ENCODE data around the gene NCKAP5. TPM values are rescaled to one million over a fixed set of nuclear protein-coding genes. Genes with fewer than 3 reads are reported as not detected.

NCKAP5 gene
- total RNA-seq, 1 donor from 2014 or later = 8.9 TPM

DNA sequence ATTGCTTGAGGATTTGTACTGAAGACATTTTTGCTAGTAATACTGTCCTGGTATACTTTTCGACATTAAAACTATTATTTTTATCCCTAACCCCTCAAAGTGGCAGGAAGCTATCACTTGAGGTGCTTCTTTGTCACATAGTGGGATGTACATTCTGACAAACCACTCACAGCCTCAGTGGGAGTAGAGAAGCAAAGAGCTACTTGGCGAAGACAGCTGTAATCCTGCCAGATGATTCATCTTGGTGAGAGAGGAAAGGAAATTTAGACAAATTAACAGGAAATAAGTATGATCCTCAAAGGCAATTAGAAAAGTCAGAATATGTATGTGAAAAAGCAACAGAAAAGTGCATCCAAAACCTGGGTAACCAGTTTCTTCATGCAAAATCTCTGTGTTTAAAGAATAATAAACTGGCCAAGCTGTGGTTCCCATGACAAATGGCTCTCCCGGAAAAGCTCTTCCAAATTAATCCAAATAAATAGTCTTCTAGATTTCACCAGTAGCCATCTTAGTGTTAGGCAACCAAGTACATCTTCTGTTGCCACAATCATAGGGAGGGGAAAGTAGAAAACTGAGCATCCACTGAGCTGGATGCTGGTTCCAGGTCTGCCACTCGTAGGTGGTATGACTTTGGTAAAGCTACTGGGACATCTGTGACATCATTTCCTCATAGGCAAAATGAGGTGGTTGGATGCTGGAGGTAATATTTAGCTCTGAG, 590.3 kb downstream of the NCKAP5 start:
- no peak for ATAC-seq

DNA sequence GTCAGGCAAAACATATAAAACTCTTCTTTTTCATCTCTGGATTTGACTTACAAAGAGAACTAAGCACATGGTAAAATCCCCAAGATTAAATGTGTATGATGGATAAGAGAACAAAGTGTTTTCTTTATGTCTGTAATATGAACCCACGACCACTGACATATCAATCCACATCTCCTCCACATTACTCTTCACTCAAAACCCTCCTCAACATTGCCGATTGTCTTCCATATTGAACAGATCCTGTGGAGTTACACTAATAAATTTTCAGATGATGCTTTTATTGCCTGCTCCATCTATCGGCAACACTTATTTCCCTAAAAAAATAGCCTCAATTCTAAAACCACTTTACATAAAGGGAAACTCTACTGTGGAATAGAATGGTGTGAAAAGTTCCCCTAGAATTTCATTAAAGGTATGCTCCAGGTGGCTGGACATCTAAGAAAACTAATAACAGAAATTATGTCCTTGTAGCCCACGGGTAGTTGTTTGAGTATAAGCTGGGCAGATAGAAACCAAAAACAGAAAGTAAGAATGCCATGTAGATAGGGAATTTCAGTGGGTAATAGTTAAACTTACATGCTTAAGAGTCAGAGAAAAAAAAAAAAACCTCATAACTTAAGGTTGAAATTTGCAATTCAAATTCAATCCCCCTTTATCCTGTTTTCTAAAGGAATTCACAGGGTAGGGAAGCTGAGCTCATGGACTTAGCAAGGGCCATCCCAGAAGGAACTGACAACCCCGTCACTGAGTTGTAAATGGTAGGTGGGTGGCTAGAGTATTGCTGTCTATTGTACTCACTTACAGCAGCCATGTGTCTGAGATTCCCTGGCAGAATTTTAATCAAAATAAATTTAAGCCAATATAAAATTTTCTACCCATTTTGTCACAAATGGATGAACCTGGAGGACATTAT, 592.8 kb downstream of the NCKAP5 start:
- no peak for ATAC-seq

DNA sequence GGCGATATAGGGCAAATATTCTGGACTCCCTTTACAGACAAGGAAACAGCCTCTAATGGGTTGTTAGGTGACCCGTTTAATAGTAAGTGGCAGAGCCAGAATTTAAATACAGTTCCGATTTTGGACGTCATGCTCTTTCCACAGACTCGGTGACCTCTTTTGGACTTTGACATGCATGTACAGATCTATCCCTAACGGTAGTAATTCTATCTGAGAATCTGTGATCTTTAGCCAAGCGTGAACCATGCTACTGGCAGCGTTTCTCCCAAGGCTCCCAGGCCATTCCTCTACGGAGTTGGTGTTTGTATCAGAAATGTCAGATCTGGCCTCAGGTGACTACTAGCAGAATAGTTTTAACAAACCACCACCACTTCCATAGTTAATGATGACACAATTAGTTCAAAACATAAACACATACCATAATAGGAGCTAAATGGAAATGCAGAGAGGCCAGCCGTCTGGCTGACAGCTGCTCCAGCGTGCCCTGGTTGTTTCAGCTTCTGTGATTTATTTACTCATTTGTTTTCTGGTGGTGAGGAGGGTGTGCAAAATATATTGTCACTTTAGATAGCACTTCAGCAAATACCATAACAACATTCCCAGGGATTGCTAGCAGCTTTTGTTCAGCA, 593.7 kb downstream of the NCKAP5 start:
- no peak for ATAC-seq

DNA sequence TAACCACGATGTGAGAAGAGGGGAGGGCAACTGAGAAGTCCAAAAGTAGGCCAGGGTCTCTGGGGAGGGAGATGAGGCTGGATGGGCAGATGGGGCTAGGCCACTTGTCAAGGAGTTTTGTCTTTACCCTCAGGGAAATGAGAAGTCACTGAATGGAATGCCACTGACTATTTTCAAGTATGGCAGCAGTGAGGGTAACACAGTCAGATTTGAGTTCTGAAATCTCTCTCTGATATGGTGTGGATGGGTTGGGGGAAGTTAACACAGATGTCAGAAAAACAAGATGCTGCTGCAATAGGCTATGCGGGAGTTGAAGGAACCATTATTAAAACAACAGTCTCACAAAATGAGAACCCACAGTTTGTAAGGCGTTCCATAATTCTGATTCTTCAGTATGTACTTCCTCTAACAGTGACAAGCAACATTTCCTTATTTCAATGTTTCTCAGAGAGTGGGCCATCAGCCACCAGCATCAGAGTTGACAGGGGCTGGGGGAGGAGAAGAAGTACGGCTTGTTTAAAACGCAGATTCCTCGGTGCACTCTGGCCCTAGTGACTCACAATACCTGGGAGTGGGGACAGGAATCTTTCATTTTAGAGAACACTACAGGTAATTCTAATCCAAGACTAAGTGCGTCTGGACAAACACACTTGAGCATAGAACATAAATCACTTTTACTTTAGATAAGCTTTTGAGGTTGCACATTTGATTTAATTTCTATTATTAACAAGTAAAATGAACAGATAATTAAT, 596.8 kb downstream of the NCKAP5 start:
- peak; percentile 56 for ATAC-seq

DNA sequence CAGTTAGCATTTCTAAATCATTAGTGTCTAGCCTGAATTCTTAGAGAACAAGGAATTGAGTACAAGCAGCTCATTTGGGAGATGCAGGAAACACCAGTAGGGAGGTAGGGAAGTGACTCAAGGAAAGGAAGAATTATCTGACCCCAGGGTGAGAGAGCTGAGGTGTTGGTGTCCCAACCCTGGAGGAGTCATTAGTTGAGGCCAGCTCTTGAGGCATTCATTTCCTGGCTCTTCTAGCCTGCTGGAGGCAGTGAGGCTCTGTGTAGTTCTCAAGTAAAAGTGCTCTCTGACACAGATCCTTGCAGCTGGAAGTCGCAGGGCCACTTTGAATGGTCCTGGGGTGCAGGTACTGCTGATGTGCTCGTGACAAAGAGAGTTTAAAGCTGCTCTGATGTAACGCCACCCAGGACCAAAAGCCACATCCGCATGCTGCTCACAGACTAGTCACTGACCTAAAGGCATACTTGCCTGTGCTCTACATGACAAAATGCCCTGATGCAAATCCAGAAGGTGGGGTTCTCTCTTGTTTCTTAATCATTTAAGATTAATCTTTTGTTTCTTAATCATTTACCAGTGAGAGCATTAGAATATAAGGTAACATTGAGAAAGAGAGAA, 598.8 kb downstream of the NCKAP5 start:
- peak; percentile 50 for ATAC-seq

DNA sequence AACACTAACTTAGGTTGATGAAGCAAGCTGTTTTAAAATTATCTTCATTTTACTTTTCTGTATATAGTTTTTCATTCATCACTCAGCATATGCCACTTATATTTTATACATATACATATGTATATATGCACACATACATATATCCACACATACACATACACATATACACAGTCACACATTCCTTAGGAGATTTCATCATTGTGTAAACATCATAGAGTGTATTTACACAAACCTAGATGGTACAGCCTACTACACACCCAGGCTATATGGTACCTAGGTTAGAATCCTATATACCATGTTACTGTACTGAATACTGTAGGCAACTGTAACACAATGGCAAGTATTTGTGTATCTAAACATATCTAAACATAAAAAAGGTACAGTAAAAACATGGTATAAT, 602.8 kb downstream of the NCKAP5 start:
- ATAC-seq = no peak

DNA sequence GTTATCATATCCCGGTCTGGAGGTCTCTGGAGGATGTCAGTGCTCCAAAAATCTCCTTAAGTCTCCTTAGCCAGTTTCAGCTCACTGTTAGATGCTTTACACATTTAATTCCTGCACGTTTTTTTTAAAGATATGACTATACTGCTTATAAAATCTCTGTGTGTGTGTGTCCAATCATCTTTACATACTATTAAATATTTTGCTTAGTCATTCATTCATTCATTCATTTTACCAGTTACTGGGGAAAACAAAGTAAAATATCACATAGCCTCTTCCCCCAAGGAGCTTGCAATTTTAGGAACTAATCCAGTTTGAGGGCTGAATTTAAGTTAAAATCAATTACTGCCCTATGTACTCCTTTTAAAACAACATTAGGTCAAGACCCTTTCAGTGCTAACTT, 605.1 kb downstream of the NCKAP5 start:
- no peak for ATAC-seq

DNA sequence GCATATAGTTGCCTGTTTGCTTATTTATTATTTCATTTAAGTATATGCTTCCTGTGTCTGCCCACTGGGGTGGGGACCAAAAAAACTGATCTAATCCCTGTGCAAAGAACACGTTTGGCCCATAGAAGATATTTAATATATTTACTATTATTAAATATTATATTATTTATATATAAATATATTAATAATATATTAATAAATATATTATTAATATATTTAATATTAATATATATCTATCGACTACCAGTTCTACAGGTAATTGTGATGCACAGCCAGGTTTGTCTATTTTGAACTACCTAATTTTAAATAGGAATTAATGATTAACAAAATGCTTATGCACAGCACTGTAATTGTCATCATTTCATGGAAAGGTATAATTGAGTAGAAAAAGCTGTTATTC, 609.4 kb downstream of the NCKAP5 start:
- ATAC-seq = no peak

DNA sequence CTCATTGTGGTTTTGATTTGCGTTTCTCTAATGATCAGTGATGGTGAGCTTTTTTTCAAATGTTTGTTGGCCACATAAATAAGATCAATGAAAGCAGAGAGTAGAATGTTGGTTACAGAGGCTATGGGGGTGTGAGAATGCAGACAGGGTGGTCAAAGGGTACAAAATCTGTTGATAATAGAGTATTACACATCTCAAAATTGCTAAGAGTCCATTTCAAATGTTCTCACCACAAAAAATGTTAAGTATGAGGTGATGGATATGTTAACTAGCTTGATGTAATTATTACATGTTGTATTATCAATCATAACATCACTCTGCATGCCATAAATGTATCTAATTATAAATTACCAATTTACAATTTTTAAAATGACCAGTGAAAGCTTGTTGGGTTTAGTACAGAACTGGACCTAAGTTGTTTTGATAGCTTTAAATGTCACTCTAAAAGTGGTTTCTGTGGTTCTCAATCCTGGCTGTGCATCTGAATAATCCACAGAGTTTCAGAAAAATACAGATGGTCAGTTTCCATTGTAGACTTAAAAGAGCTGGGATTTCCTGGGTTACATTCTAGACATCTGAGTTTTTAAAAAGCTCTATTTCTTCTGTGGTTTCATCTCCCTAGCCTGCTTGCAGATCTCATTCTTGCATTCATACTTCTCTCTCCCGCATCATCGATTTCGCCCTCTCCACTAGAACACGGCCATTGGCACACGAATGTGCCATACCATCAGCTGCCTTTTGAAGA, 612.2 kb downstream of the NCKAP5 start:
- no peak for ATAC-seq

DNA sequence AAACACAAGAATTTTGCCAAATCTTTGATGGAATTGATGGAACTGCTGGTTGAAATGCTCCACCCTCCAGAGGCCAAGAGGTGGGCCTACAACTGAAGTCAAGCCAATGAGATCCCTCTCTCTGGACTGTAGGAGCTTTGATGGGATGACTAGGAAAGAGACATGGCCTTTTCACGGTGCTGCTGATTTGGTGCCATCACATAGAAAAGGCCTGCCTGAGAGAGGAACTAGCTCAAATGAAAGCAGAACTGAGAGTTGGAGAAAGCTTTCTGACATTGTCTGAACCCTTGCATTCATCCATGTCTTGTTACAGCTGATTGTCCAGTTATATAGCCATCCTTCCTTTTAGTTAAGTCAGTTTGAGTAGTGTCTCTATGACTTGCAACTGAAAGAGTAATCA, 614.5 kb downstream of the NCKAP5 start:
- ATAC-seq = no peak

DNA sequence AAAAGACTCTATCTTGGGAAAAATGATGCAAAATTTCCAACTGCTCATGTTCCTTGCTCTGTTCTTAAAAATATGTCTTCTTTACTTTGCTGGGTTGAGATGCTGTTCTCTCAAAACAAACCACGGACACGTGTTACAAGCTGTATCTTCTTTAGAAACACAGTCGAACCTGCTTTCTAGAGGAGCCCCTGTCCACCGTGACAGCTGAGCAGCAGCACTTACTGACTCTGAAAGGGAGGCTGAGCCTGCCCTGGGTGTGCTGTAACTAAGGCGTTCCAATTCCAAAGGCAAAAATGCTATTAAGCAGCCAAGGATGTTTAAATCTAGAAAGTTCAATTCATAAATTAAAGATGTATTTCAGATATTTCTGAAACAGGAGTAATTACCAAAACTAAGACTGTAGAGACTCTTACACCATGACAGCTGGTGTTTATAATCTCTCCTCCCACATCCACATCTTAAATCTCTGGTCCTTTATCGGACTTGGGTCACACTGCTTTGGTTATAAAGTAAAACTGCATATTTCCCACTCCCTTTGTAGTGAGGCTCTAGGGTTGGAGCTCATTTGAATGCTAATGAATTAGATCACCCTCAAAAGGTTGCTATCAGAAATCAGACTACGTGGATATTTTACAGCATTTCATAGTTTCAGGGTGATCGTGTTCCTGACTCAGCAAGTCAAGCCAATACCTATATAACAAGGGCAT, 617.1 kb downstream of the NCKAP5 start:
- no peak for ATAC-seq

DNA sequence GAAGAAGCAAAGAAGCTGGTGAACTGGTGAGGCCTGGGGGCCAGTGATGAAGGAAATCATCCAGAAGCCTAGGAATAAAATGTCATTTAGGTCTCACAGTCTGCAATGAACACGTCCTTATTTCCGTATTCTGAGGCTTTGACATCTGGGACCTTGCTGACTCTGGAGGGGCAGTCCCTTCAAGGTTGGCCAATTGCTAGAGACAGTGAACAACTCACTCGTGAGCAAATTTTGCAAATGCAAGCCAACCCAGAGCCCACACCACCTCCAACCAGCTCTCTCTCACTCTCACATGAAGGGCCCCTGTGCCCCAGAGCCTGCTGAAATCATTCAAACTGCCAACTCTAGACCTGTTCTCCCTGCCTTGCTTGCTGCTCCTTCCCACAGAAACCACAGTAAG, 619.2 kb downstream of the NCKAP5 start:
- ATAC-seq = no peak

DNA sequence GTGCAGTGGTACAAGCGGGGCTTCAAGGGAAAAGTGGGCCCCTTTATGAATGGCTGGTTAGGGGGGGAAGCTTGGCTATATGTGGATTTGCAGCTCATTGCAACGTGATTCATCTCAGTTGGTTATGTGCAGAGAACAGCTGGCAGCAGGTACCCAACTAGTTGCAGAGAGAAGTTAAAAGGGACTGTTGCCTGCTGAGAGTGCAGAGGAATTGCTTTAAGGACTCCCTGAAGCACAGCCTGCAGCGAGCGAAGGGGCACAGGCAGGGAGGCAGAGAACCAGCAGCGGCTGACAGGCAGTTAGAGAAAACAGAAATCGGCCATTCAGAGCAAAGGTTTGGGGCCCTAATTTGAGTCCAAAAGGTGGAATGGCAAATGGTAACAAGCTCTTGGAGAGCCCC, 620.1 kb downstream of the NCKAP5 start:
- ATAC-seq = no peak

DNA sequence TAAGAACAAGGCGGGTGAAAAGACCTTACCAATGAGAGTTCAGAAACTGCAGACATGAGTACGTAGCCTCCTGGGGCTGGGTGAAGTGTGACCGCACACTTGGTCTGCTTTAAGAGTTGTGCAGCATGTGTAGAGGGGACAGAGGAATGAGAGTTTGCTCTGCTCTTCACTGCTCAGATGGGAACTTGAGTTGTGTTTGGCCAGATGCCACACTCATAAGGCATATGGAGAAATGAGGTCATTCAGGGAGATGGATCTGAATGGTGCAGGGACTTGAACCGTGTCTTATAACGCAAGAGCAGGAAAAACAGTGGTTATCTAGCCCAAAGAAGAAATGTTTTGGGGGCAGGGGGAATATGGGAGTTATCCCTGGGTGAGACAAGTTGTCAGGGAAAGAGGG, 624.4 kb downstream of the NCKAP5 start:
- ATAC-seq = no peak

DNA sequence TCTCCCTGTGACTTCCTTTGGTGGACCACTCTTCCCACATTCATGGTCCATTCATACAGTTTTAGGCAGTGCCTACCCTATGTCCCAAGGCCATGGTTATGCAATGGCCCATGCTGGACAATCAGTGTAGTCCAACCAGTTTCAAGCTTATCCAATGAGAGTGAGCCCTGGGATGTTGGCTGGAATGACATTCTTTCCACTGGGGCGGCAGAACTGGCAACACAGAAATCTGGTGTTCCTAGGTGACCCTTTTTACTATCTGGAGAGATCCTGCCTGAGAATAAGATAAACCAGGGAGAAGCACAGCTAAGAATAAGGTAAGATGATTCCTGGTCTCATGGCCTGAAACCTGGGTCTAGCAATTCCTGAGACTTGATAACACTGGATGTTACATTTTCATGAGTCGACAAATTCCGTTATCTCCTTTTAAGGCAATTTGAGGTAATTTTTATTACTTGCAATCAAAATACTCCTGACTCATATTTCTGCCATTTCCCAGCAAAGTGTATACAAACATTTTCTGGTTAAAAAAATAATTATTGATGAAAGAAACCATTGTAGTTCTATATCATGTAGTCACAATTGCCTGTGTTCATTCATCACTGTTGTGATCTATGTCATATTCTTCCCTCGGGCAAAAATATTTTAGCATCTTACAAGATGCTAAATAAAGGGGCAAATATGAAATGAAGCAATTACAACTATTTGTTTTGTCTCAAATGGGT, 626.8 kb downstream of the NCKAP5 start:
- no peak for ATAC-seq

DNA sequence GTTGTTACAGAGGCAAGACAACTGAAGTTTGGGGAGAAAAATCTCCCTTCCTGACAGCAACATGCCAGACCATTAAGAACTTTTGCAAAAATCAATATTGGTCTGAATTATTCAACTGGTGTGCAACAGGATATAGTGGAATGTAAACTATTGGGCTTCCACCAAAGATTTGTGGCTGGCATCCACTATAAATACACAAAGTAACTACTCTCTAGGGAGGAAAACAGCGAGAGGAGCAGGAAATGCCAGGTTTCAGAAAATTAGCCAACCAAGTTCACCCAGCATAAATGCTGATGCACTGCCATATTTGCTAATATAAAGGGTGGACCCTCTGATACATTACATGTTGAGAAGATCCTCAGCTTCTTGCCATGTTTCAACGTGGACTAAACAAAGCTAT, 630.6 kb downstream of the NCKAP5 start:
- no peak for ATAC-seq

DNA sequence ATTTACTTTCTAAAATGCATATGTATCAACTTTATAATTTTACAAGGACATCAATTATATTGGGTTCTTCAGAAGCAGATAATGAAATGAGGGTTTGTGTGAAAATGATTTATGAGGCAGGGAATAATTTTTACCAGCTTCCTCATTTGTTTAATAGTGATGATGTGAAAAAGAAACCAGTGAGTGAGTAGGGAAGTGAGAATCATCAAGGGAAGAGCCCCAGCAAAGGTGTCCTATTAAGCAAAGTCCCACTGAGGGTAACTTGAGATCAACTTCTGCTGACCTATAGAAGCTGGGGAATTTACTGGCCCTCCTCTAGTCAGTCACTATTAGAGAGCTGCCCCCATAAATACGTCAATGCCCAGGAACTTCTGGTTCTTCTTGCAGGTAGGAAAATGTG, 631.5 kb downstream of the NCKAP5 start:
- ATAC-seq = no peak

DNA sequence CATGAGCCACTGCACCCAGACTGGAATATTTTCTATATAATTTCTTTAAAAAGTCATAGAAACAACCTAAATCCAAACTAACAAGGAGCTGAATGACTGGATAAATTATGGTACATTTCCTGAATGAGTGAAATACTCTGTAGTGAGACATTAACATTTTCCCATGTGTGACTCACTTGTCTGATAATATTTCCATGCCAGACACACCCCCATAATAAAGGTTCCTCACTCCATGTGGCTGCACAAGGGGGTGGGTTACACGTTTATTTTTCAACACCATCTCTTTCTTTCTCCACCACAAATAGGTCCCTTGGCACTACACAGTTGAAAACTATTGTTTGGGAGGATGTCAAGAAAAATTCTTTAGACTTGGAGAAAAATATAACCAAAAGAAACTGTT, 632.0 kb downstream of the NCKAP5 start:
- ATAC-seq = no peak

DNA sequence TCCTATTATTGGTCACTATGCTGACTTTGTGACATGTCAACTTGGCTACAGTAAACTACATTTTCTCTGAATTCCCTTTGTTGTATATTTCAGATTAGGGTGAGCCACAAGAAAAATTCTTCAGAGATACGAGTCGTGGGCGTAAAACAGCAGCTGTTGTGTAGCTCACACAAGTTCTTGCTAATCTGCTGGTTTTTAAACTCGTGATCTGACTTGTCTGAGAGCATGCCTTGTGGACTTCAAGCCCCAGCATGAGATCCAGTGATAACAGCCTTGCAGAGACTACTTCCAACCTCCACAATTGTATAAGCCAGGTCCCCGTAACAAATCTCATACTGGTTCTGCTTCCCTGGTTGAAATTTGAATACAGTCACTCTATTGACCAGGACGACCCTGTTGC, 638.5 kb downstream of the NCKAP5 start:
- ATAC-seq = peak; percentile 39

DNA sequence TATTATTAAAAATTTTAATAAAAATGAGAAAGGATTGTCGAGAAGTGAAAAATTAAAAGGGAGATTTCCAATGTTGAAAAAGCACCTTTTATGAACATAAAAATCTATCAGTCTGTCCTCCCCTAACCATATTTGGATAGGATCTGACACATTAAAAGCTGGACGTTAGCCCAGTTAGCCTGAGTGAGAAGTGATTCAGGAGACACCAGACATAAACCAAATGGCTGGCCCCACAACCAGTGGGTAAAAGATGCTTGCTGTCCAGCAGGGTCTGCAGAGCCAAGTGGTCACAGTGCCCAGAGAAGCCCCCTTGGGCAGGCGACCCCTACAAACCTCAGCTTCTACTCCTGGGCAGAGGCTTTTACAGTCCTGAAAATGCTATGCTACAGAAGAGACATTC, 644.5 kb downstream of the NCKAP5 start:
- no peak for ATAC-seq

Measured in esophagus mucosa (tissue), 1 donor.